Right forelimb (tissue), 1 donor: Measurements from ENCODE around the gene CSNK2A2.

Experiments used
- DNase-seq: peaks from one replicate; pipeline ENCODE4 v3.0.0-alpha.2; 2018

The CSNK2A2 gene

DNA sequence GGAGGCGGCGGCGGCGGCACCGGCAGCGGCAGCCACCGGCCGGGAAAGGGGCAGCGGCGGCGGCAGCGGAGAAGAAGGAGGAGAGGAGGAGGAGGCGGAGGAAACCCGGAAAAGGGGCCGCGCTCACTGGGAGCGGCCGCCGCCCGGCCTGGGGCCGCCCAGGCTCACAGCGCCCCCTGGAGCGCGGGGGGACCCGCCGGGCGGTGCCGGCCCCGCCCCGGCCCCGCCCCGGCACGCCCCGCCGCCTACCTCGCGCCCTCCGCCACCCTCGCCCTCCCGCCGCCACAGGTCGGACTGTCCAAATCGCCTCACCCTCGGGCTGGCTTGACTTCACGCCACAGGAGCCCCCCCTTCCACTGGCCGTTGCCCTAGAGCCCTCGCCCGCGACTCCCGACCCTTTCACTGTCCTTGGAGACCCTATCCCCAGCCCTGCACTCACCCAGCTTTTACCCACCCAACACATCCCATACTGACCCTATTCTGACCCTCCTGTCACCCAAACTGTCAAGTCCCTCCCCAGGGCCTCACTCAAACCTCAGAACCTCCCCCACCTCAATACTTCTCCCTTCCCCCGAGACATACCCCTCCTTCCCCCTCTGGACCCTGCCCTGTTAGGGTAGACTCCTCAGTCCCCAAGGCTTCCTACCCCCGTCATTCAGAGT lies at the start of gene CSNK2A2:
Gene CSNK2A2, minus strand, starts transcription at position 85 of the 662 bp plus-strand sequence. CDS start 370 bp downstream, outside the sequence.
- peak; percentile 77 for DNase-seq

DNA sequence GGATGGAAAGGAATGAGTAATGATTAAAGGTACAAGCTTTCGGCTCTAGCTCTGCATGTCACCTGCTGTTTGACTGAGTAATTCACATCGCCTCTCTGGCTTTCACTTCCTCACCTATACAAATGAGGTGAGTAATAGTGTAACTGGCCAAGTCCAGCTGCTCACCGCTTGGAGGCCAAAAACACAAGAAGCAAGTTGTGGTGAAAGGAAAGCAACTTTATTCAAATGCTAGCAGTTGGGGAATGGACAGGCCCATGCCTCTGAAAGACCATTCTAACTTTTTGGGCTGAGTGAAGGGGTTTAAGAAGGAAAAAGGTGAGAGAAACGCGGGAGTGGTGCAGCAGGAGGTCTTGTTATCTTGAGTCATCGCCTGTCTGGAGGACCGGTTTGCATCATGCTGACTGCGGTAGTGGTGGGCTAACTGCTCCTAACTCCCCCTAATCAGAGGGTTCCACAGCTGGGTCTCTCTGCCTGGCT lies 45.7 kb upstream of the CSNK2A2 start:
- no peak for DNase-seq

DNA sequence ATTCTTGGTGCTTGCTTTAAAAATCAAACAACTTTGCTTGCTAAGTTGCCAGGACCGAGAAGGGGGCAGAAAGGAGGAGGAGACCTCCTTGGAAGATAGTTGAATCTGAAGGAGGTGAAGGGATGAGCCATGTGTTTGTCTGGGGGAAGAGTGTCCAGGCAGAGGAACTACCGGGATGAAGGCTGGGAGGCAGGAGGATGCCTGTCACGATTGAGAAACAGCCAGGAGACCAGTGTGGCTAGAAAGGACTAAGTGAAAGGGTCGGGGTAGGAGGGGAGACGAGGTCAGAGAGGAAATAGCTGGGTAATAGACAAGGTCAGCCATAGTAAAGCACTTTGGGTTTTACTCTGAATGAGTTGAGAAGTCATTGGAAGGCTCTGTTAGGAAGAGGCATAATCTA lies 38.9 kb upstream of the CSNK2A2 start:
- no peak for DNase-seq

DNA sequence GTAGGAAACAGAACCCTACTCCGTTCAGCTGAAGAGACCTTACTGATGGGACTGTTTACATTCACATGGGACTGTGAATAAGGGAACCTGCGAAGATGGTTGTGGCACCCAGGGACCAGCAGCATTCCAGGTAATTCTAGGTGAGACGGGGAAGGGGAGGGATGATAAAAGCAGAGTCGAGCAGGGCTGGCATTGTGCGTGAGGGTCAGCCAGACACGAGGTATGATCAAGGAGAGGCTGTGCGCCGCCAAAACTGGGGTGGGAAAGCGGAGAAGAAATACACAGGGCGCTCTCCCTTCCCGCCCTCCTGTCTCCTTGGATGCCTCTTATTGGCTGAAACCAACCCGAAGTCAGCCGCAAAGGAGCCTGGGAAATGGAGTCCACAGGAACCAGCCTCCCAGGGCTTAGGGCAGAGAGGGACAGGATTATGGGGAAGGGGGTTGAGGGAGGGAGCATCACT lies 38.4 kb upstream of the CSNK2A2 start:
- peak; percentile 67 for DNase-seq

DNA sequence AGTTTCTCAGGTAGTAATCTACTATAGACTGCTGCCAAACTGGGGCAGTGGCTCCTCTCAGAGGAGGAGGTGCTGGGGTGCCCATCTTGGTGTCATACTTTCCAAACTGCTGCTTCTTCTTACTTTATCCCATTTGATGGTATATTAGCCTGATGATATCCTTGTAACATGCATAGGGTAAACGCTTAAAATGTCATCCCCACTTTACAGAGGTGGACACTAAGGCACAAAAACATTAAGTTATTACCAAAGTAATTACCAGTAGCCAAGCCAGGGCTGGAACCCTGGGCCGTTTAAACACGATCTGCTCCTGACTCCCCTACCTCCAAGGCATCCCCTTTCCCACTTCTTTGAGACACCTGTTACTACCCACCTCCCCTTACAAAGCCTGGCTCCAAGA lies 37.8 kb upstream of the CSNK2A2 start:
- DNase-seq, result no peak

DNA sequence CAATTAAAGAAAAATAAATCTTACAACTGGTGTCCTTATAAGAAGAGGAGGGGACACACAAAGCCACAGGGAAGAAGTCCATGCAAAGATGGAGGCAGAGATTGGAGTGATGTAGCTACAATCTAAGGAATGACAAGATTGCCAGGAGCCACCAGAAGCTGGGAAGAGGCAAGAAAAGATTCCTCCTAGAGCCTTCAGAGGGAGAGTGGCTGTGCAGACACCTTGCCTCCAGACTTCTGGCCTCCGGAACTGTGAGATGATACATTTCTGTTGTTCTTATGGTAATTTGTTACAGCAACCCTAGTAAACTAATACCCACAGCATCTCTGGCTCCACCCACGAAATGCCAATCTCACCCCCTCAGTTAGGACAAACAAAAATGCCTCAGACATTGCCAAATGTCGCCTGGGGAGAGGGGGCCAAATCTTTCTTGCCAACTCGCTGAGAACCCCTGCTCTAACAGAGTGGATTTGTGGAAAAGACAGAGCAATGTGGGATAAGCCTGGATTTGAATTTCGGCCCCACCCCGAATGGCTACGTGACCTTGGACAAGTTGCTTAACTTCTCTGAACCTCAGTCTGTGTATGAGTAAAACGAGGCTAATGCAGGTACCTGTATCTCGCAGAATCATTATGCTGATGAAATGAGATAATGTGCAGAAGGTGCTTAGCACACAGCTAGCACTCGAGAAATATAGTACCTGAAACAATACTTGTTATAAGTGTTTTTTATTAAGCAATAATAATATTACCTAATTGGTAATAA lies 37.1 kb upstream of the CSNK2A2 start:
- DNase-seq, result no peak

DNA sequence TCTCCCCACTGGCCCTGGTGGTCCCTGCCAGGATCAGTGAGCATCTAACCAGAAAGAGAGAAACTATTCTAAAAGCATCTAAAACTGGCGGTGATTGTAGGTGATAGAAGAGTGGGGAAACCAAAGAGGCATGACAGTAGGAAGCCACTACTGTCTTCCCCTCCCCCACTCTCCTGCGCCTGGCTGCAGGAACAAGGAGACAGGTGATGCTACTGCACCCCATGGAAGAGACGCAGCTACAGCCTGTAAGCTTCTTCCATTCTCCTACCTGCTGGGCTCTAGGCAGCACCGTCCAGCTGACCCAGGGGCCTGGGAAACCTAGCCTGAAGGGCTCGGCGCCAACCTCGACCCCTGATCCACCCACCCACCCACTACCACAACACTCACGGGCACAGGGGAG lies 32.4 kb upstream of the CSNK2A2 start:
- DNase-seq, result no peak

DNA sequence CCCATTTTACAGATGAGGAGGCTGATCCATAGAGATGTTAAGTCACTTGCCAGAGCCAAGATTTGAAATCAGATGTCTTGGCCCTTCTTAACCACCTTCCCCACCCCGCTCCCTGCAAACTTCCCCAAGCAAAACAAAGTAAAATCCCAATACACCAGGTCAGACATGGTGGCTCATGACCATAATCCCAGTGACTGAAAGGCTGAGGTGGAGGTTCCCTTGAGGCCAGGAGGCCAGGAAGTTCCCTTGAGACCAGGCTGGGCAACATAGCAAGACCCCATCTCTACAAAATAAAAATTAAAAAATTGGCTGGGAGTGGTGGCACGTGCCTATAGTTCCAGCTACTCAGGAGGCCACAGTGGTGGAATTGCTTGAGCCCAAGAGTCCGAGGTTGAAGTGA lies 28.9 kb upstream of the CSNK2A2 start:
- DNase-seq, result no peak

DNA sequence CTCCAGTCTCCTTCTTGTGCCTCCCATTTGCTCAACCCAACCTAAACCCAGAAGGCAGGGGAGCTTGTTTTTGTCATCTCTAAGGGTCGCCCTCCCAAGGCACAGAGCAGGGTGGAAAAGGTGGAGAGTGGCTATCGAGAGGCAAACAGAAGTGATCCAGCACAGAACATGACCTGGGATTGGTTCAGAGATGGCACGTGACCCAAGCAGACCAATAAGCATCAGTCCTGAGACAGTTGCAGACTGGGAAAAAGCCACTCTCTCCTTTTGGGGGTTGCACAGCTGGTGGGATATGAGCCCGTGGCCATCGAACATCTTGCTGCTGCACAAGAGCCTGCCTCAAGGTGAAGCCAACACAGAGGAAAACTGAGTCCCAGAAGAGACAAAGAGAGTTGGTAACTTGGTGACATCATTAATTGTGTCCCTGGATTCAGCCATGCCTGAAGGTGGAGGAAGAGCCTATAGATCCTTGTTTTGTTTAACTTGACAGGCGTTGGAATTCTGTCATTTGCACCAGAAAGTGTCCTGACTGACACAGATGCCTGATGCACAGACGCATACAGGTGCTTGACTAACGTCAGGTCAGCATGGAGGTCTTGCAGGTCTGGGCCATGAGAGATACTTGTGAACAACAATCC lies 28.2 kb upstream of the CSNK2A2 start:
- no peak for DNase-seq

DNA sequence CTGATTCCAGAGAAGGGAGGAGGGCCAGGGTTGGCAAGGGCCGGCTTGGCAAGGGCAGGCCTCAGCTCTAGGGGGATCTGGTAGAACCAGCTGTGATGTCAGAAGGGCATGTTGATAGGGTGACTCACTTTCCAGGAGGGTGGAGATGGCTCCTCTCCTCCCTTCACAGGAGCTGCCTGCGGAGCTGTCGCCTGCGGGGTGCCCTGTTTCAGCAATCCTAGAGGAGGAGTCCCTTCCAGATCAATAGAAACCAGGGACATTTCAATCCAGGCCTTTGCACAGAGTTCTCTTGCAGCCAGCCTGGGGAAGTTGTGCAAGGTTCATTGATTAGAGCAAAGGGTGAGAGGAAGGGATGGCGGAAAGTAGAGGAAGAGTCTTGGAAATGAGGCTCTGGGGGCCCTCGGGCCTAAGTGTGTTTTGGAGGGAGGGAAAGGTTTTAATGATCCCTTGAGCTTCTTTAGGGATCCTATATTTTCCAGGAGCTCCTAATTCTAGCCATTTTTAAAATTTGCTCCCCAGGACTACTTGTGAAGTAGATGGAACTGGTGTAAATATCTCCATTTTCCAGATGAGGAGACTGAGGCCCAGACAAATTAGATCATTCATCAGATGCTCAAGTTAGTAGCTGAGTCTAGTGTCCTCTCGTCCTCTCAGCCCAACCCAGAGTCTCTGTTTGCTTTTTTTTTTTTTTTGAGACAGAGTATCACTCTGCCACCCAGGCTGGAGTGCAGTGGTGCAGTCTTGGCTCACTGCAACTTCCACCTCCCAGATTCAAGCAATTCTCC lies 24.8 kb upstream of the CSNK2A2 start:
- no peak for DNase-seq

DNA sequence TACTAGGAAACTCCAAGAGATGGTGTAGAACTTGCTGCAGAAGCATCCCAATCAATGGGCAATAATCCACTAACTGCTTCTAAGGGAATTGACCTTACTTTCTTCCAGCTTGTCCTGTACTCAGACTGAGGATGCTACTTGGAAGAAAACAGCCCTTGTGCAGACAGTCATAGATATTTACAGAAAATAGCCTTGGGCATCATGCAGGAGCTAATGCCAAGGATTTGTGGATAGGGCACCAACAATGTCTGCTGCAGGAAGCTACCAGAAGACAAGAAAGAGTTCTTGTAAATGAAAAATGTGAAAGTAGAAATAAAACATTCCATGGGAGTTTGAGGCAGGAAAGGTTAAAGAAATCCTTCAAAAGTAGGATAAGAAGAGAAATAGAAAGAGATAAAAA lies 21.5 kb upstream of the CSNK2A2 start:
- no peak for DNase-seq

DNA sequence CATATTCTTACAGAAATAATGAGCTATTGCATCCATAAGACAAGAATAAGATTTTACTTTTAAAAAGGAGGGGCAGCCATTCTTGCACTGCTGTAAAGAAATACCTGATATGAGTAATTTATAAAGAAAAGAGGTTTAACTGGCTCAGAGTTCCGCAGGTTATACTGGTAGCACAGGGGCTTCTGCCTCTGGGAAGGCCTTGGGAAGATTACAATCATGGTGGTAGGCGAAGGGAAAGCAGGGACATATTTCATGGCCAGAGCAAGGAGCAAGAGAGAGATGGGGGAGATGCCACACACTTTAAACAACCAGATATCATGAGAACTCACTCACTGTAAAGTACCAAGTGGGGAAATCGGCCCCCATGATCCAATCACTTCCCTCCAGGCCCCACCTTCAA lies 20.9 kb upstream of the CSNK2A2 start:
- DNase-seq, result no peak

DNA sequence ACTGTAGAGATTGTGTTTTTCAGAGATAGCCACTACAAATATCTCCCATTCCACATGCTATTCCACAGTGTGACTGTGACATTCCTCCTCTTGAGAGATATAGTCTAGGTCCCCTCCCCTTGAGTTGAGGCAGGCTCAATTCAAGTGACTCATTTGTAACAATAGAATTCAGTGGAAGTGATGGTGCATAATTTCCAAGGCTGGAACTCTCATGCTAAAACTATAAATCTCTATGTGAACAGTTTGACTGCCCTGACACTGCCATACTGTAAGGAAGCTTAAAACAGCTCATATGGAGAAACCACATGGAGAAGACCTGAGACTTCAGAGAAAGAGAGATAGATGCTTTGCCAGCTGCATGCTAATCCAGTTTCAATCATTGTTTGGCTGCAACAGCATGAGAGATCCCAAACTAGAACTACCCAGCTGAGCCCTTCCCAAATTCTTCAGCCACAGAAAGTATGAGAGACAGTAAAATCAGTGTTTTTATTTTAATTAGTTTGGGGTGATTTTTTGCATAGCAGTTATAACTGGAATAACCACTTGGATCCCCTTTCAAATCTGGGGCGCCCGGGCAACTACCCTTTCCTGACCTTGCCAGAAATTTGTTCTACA lies 19.5 kb upstream of the CSNK2A2 start:
- DNase-seq, result no peak

DNA sequence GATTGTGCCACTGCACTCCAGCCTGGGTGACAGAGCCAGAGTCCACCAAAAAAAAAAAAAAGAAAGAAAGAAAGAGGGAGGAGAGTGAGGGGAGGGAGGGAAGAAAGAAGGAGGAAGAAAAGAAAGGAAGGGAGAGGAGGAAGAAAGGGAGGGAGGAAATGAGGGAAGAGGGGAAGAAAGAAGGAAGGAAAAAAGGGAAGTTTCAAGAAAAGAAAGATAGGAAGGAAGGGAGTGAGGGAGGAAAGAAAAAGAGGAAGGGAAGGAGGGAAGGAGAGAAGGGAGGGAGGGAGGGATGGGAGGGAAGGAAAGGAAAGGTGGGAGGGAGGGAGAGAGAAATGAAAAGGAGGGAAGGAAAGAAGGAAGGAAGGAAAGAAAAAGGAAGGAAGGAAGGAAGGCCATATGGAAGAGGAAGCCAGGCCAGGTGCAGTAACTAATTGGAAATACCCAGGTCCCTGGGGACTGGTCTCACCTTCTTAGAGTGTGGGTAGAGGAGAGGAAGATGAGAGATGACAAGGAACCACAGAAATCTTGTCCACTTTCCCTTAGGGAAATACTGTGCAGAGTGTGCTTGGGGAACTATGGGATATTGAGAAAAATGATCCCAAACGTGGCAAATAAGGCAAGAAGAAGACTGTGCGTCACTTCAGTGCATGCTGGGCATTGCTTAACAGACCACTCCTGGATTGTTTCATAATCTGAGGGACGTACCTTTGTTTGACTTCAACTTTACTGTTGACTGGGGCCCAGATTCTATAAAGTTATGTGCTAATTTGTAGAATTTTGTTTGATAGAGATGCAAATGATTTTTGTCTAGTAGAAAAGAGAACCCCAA lies 15.1 kb upstream of the CSNK2A2 start:
- DNase-seq, result no peak

DNA sequence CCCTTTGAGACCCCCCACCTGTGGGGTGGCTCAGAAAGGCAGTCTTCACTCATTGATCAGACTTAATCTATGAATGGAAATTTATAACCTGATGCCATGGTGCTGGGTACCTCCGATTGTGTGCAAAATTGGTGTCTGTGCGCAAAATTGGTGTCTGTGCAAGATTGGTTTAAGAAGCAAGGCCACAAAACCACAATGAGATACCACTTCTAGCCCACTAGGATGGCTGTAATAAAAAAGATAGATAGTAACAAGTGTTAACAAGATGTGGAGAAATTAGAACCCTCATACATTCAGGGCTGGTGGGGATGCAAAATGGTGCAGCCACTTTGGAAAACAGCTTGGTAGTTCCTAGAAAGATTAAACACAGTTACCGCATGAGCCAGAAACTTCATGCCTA lies 13.9 kb upstream of the CSNK2A2 start:
- no peak for DNase-seq

DNA sequence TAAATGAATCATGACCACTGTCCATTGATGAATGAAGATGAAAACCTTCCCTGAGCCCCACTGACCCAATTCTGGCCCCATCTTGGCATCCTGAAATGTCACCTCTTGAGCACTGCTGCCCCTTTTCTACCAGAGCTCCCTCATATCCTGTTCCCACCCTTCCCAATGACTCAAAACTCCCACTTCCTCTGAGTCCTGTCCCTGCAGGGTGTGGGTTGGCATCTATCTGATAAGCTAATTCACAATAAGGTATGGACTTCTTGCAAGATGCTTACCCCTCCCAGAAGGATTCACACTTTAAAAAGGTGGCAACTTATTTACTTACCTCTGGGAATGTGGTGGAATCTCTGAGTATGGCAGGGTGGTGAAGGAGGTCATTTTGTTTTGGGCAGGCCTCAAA lies 13.3 kb upstream of the CSNK2A2 start:
- no peak for DNase-seq

DNA sequence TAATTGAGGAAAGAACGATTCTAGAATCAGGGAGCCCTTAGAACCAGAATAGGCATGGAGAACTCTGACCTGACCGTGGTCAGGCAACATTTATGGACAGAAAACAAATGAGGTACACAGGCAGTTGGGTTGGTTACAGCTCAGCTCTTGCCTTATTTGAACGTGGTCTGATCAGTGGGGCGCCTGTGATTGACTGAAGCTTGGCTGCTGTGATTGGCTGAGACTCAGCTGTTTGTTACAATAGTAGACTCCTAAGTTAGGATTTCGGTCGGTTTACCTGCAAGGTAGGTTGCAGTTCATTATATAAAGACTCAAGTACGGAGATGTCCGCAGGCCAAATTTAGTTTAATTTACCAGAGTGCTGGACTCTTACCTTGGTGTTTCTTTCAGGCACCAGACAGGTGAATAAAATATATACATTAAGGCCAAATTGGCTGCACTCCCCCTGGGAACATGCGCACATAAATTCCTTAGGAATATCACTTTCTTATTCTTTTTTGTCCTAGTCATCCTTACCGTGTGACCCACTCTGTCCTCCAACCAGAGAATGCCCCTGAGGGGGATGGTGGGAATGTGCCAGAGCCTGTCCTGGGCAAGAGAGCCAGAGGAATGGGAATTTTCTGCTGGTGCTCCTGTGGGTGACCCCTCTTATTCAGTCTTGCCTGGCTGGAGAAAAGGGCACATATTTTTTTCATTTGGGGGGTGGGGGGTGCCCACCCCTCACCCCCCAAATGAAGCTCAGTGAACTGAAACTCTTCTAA lies 7.5 kb upstream of the CSNK2A2 start:
- no peak for DNase-seq

DNA sequence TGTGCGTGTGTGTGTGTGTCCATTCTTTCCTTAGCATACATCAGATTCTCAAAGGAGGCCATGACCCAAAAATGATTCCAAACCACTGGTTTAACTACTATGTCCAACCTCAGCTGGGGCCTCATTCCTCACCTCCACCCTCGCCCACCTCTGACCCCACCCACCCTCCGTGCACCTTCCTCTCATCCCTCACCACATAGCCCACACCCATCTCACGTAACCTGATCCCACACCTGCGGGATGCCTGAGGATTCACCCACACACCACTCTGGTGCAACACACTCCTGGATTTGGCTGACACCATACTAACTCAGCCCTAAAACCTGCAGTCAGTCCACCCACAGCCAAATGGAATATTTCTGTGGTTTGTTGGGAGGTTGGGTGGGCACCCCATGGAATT lies 3.3 kb upstream of the CSNK2A2 start:
- no peak for DNase-seq

DNA sequence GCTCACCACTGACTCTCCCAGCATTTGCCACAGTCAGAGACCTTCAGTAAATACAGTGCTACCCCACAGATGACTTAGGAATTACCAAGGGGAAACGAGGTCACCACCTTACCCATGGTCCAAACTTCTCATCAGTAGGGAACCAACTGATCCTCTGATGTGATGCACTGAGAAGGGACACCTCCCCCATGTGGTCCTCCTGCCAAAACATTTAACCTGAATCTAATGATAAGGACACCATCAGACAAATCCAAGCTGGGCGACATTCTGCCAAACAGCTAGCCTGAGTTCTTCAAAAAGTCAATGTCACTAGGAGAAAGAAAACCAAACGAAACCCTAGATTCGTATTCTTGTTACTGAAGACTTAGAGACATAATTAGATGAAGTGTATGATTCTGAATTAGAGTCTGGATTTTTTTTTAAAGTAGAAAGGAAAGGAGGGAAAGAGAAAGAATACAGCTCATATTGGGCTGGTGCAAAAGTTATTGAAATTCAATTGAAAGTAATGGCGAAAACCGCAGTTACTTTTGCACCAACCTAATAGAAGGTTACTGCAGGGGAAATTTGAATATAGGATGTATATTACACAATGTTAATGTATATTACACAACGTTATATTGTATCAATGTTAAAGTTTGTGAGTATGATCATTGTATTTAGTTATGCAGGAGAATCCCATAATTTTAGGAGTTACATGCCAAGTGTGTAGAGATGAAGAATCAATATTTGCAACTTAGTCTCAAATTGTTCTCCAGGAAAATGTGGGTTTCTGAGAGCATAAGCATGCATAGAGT lies 2.3 kb upstream of the CSNK2A2 start:
- DNase-seq, result no peak

DNA sequence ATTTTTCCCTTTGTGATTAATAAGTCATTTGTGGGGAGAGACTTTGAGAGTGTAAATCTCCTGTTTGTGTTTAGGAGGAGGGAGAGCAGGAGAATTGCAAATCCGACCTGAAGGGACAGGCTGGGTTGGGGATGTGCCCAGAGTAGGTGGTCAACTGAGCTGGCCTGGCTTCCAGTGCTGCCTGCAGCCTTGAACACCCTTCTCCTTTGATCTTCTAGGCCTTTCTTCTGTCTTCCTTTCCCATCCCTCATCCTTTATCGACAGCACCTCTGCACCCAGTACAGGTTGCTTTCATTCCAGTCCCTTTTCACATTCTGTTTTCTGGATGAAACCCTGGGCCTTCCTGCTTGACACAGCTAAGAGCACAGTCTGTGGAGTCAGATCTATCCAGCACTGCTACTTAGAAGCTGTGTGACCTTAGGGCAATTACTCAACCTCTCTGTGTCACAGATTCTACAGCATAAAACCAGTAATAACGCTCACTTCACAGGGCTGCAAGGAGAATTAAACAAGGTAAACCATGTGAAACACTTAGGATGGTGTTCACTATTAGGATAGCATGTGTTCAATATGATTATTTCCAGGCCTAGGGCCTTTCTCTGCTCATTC lies 1.0 kb upstream of the CSNK2A2 start:
- DNase-seq, result no peak
